SK-N-SH (cell line): ENCODE data around the gene TMEM117. TPM values are rescaled to one million over a fixed set of nuclear protein-coding genes. Genes with fewer than 3 reads are reported as not detected.

Source experiments
- CTCF ChIA-PET: fragments of 300-600, 350-600 bp; formaldehyde crosslinking; extraction: SDS; loops from one replicate; lab custom pipeline; 2021; lab: Yijun Ruan, JAX
- POLR2A ChIA-PET: fragments of 350-600 bp; sonication (Branson Sonifier 250); formaldehyde crosslinking; extraction: SDS; loops from one replicate; lab custom pipeline; 2020; ENCODE audit warnings: antibody characterized with exemption, inconsistent platforms; lab: Yijun Ruan, JAX
- DNase-seq: peaks from one replicate; pipeline ENCODE4 v3.0.0; 2012
- H2AFZ ChIP-seq: fragments of 200-600 bp; sonication (generic); 2 replicates; pipeline ENCODE4 v1.8.1; 2016; ENCODE audit warnings: antibody characterized with exemption, mild to moderate bottlenecking, low read depth
- H3F3A ChIP-seq: fragments of 200-600 bp; sonication (generic); replicated peaks from 2 replicates; pipeline ENCODE3; 2016; ENCODE audit warnings: antibody characterized with exemption, mild to moderate bottlenecking; ENCODE audit not compliant: insufficient read depth
- H3K27ac ChIP-seq, 2 experiments: fragments of 200-500 bp in 1 of 2; fragments of 200-600 bp in 1 of 2; sonication (Bioruptor generic) in 1 of 2; sonication (generic), shearing (Covaris generic) in 1 of 2; 2 replicates each; pipeline versions ENCODE4 v1.5.1 to v1.6.1; 2014 to 2016; ENCODE audit warnings: low read depth in 2 of 2, inconsistent platforms in 1 of 2, low read length in 1 of 2, mild to moderate bottlenecking in 1 of 2, mixed read lengths in 1 of 2
- H3K27me3 ChIP-seq: fragments of 200-600 bp; sonication (generic), shearing (Covaris generic); 2 replicates; pipeline ENCODE4 v1.6.1; 2016; ENCODE audit warnings: mixed run types; ENCODE audit not compliant: insufficient read depth
- H3K36me3 ChIP-seq, 2 experiments: fragments of 200-500 bp in 1 of 2; fragments of 200-600 bp in 1 of 2; sonication (Bioruptor generic) in 1 of 2; sonication (generic) in 1 of 2; replicated peaks in 1 of 2; 2 replicates each; pipeline versions ENCODE3 to v1.5.1; 2014 to 2016; ENCODE audit warnings: low read length in 1 of 2, mild to moderate bottlenecking in 1 of 2; ENCODE audit not compliant: insufficient read depth in 2 of 2, control insufficient read depth in 1 of 2
- H3K4me1 ChIP-seq, 2 experiments: fragments of 200-500 bp in 1 of 2; fragments of 200-600 bp in 1 of 2; sonication (Bioruptor generic) in 1 of 2; sonication (generic), shearing (Covaris generic) in 1 of 2; 2 replicates each; pipeline versions ENCODE4 v1.5.1 to v1.6.1; 2014 to 2016; ENCODE audit warnings: low read depth in 1 of 2, low read length in 1 of 2, mixed run types in 1 of 2; ENCODE audit not compliant: insufficient read depth in 2 of 2, control insufficient read depth in 1 of 2
- H3K4me2 ChIP-seq: fragments of 200-600 bp; sonication (generic), shearing (Covaris generic); 2 replicates; pipeline ENCODE4 v1.6.1; 2017; ENCODE audit warnings: mixed run types
- H3K4me3 ChIP-seq, 2 experiments: fragments of 200-500 bp in 1 of 2; fragments of 200-600 bp in 1 of 2; sonication (Bioruptor generic) in 1 of 2; sonication (generic), shearing (Covaris generic) in 1 of 2; 2 replicates each; pipeline versions ENCODE4 v1.5.1 to v1.8.1; 2014 to 2016; ENCODE audit warnings: low read depth in 2 of 2, inconsistent platforms in 1 of 2, low read length in 1 of 2, mild to moderate bottlenecking in 1 of 2, mixed read lengths in 1 of 2, moderate library complexity in 1 of 2
- H3K79me2 ChIP-seq: fragments of 200-600 bp; sonication (generic); 2 replicates; pipeline ENCODE4 v1.8.1; 2017; ENCODE audit warnings: mild to moderate bottlenecking; ENCODE audit not compliant: insufficient read depth
- H3K9ac ChIP-seq: fragments of 200-600 bp; sonication (generic); 2 replicates; pipeline ENCODE4 v1.6.1; 2017; ENCODE audit warnings: mixed run types
- H3K9me2 ChIP-seq: fragments of 200-600 bp; sonication (generic); 2 replicates; pipeline ENCODE4 v1.6.1; 2017; ENCODE audit warnings: mixed run types
- H3K9me3 ChIP-seq: fragments of 200-600 bp; sonication (generic); 2 replicates; pipeline ENCODE4 v1.6.1; 2017; ENCODE audit warnings: mixed run types, mild to moderate bottlenecking, moderate library complexity
- H4K20me1 ChIP-seq: fragments of 200-600 bp; sonication (generic); 2 replicates; pipeline ENCODE4 v1.6.1; 2017; ENCODE audit warnings: mild to moderate bottlenecking, mixed run types; ENCODE audit not compliant: insufficient read depth
- EP300 ChIP-seq, 2 experiments: IDR thresholded peaks; 2 replicates each; pipeline versions ENCODE4 v1.4.0 to v1.6.1; 2012; ENCODE audit warnings: borderline replicate concordance in 1 of 2, low read depth in 1 of 2, low read length in 1 of 2
- FOSL2 ChIP-seq: IDR thresholded peaks from 2 replicates; pipeline ENCODE4 v1.4.0; 2012; ENCODE audit warnings: low read depth, mild to moderate bottlenecking, moderate library complexity, borderline replicate concordance
- FOXJ3 ChIP-seq: sonication (generic); formaldehyde crosslinking; IDR thresholded peaks from 2 replicates; pipeline ENCODE4 v1.5.1; 2020; ENCODE audit warnings: mild to moderate bottlenecking, missing genetic modification reagents
- GABPA ChIP-seq: IDR thresholded peaks from 2 replicates; pipeline ENCODE4 v1.4.0; 2012; ENCODE audit warnings: low read depth, mild to moderate bottlenecking
- GATA2 ChIP-seq: sonication (generic); formaldehyde crosslinking; IDR thresholded peaks from 2 replicates; pipeline ENCODE4 v1.5.0; 2020; ENCODE audit warnings: mild to moderate bottlenecking, missing genetic modification reagents
- RAD21 ChIP-seq: IDR thresholded peaks from 2 replicates; pipeline ENCODE4 v1.6.1; 2012; ENCODE audit warnings: mild to moderate bottlenecking, low read length
- RFX5 ChIP-seq: IDR thresholded peaks from 2 replicates; pipeline ENCODE4 v1.6.1; 2012; ENCODE audit warnings: mild to moderate bottlenecking, improper control_type of control experiment, low read length
- SIN3A ChIP-seq: IDR thresholded peaks from 2 replicates; pipeline ENCODE4 v1.6.1; 2012; ENCODE audit warnings: low read depth, mild to moderate bottlenecking, low read length, moderate library complexity, borderline replicate concordance
- TAF1 ChIP-seq: IDR thresholded peaks from 2 replicates; pipeline ENCODE4 v1.6.1; 2012; ENCODE audit warnings: low read depth, mild to moderate bottlenecking, low read length, moderate library complexity, borderline replicate concordance
- YY1 ChIP-seq: IDR thresholded peaks from 2 replicates; pipeline ENCODE4 v1.4.0; 2012; ENCODE audit warnings: low read depth, mild to moderate bottlenecking
- WGBS: methylation state at CpG from one replicate; pipeline ENCODE4 v1.1.6; 2017; ENCODE audit warnings: low lambda C conversion rate; 5-methylcytosine and 5-hydroxymethylcytosine counted together
- polyA plus RNA-seq, 3 experiments: library from polyadenylated mRNA; depleted of rRNA; stranded (reverse); fragments of >200 nt; gene quantifications; 2 replicates each; pipeline ENCODE4 v1.2.3, GENCODE V29; 2012
- TF ChIP-seq, protein P1 (sequence below): IDR thresholded peaks from 2 replicates; pipeline ENCODE4 v1.4.0; 2012; ENCODE audit warnings: low read depth
- TF ChIP-seq, protein P2 (sequence below): fragments of 200-600 bp; sonication (generic); IDR thresholded peaks from 2 replicates; pipeline ENCODE4 v1.6.1; 2017; ENCODE audit warnings: antibody characterized with exemption, mild to moderate bottlenecking, moderate library complexity
- TF ChIP-seq, protein P3 (sequence below): IDR thresholded peaks from 2 replicates; pipeline ENCODE4; 2012
- TF ChIP-seq, protein P4 (sequence below): IDR thresholded peaks from 2 replicates; pipeline ENCODE4 v1.6.1; 2012; ENCODE audit warnings: mild to moderate bottlenecking, low read depth, low read length, moderate library complexity
- TF ChIP-seq, protein P5 (sequence below): IDR thresholded peaks from 2 replicates; pipeline ENCODE4 v1.4.0; 2012; ENCODE audit warnings: low read depth, borderline replicate concordance

The TMEM117 gene
- polyA plus RNA-seq, 1 of the 3 experiments (the other 2 are of a cell fraction) = 0.81 TPM

DNA sequence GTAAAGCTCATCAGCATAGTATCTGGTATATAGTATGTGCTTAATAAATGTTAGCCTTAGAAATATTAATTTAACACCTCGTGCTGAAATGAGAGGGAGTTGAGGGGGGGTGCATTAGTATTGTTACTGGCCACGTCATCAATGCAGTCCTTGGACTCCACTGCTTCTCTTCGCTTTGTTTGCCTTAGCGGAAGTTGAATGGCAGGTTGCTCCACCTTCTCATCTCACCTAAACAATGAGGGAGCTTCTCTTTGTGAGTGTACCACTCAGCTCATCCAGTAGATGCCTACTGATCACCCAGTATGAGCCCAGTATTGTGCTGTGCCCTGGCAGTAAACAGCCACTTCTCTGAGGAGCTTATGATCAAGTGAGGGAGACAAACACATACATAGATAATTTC is 4.5 kb downstream of the TMEM117 start:
- no peaks in the 10 kb centered on the region for H4K20me1 ChIP-seq
- no peaks in the 10 kb centered on the region for H3K9me3 ChIP-seq
- H3K27me3 ChIP-seq = no peaks in the 10 kb centered on the region
- H3F3A ChIP-seq = no peaks in the 10 kb centered on the region
- ChIA-PET CTCF (interaction anchor here (0.7 to 1.9 kb wide), 2 partner anchors 13 to 42 kb away, joined by 3 to 5 read pairs; no protein-coding TSS in a partner anchor), POLR2A (no interaction called here)
- no peak overlapping the region for H3K4me3 ChIP-seq
- DNase-seq = no peak
- peaks cover 0 to 9% of the 10 kb centered on the region in 2 experiments; a peak in 2 of 4 replicates for H3K4me1 ChIP-seq
- H3K4me2 ChIP-seq = no peak overlapping the region
- no peaks in the 10 kb centered on the region for H3K9me2 ChIP-seq
- H2AFZ ChIP-seq = no peak overlapping the region
- 78% methylated on average over 4 of the region's 4 CpGs for WGBS
- H3K9ac ChIP-seq = no peak overlapping the region
- H3K79me2 ChIP-seq = no peaks in the 10 kb centered on the region
- TF ChIP-seq FOSL2 = no peak
- TF ChIP-seq EP300 (IDR thresholded peaks at IDR 0.05; ENCODE audit: borderline replicate concordance in 1 of 2, low read depth in 1 of 2, low read length in 1 of 2) = no peak
- TF ChIP-seq GABPA = no peak
- TF ChIP-seq RAD21 = no peak
- no peak overlapping the region for H3K27ac ChIP-seq
- H3K36me3 ChIP-seq = no peaks in the 10 kb centered on the region

DNA sequence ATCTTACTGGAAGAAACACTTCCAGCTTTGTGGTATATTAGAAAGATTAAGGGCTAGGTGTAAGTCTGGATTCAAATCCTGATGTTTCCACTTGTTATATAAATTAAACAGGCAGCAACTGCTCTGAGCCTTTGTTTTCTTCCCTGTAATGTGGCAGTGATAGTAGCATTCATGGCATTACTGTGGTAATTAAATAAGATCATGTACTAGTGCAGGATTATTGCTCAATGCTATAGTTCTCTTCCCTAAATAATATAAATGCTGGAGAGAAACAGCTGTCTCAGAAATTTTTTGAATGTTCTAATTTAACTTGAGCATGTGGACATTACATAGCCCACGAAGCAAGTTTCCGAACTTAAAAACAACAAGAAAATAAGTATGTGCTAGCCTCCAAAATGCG is 5.4 kb downstream of the TMEM117 start:
- H2AFZ ChIP-seq = no peak overlapping the region
- no peak overlapping the region for H3K4me3 ChIP-seq
- peaks cover 0 to 9% of the 10 kb centered on the region in 2 experiments; a peak in 2 of 4 replicates for H3K4me1 ChIP-seq
- ChIA-PET CTCF (interaction anchor here (1.0 to 1.9 kb wide), 2 partner anchors 41 to 1887 kb away, joined by 3 to 5 read pairs; no protein-coding TSS in a partner anchor), POLR2A (no interaction called here)
- H3K9ac ChIP-seq = no peak overlapping the region
- no peaks in the 10 kb centered on the region for H4K20me1 ChIP-seq
- no peaks in the 10 kb centered on the region for H3F3A ChIP-seq
- H3K36me3 ChIP-seq = no peaks in the 10 kb centered on the region
- H3K9me3 ChIP-seq = no peaks in the 10 kb centered on the region
- no peaks in the 10 kb centered on the region for H3K79me2 ChIP-seq
- DNase-seq = no peak
- H3K9me2 ChIP-seq = no peaks in the 10 kb centered on the region
- 86% methylated on average over 3 of the region's 3 CpGs for WGBS
- TF ChIP-seq GABPA = no peak
- no peak for TF ChIP-seq RAD21
- no peak for TF ChIP-seq YY1
- TF ChIP-seq, protein P1, sequence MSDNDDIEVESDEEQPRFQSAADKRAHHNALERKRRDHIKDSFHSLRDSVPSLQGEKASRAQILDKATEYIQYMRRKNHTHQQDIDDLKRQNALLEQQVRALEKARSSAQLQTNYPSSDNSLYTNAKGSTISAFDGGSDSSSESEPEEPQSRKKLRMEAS = no peak
- no peak for TF ChIP-seq SIN3A
- no peak for TF ChIP-seq EP300 (IDR thresholded peaks at IDR 0.05; ENCODE audit: borderline replicate concordance in 1 of 2, low read depth in 1 of 2, low read length in 1 of 2)
- TF ChIP-seq TAF1 = no peak
- TF ChIP-seq FOSL2 = no peak
- TF ChIP-seq GATA2 (CRISPR knock-in tag) = no peak
- TF ChIP-seq, protein P2, sequence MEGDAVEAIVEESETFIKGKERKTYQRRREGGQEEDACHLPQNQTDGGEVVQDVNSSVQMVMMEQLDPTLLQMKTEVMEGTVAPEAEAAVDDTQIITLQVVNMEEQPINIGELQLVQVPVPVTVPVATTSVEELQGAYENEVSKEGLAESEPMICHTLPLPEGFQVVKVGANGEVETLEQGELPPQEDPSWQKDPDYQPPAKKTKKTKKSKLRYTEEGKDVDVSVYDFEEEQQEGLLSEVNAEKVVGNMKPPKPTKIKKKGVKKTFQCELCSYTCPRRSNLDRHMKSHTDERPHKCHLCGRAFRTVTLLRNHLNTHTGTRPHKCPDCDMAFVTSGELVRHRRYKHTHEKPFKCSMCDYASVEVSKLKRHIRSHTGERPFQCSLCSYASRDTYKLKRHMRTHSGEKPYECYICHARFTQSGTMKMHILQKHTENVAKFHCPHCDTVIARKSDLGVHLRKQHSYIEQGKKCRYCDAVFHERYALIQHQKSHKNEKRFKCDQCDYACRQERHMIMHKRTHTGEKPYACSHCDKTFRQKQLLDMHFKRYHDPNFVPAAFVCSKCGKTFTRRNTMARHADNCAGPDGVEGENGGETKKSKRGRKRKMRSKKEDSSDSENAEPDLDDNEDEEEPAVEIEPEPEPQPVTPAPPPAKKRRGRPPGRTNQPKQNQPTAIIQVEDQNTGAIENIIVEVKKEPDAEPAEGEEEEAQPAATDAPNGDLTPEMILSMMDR = no peak
- no peak for TF ChIP-seq FOXJ3 (CRISPR knock-in tag)
- TF ChIP-seq, protein P3, sequence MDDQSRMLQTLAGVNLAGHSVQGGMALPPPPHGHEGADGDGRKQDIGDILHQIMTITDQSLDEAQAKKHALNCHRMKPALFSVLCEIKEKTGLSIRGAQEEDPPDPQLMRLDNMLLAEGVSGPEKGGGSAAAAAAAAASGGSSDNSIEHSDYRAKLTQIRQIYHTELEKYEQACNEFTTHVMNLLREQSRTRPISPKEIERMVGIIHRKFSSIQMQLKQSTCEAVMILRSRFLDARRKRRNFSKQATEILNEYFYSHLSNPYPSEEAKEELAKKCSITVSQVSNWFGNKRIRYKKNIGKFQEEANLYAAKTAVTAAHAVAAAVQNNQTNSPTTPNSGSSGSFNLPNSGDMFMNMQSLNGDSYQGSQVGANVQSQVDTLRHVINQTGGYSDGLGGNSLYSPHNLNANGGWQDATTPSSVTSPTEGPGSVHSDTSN = no peak
- TF ChIP-seq, protein P4, sequence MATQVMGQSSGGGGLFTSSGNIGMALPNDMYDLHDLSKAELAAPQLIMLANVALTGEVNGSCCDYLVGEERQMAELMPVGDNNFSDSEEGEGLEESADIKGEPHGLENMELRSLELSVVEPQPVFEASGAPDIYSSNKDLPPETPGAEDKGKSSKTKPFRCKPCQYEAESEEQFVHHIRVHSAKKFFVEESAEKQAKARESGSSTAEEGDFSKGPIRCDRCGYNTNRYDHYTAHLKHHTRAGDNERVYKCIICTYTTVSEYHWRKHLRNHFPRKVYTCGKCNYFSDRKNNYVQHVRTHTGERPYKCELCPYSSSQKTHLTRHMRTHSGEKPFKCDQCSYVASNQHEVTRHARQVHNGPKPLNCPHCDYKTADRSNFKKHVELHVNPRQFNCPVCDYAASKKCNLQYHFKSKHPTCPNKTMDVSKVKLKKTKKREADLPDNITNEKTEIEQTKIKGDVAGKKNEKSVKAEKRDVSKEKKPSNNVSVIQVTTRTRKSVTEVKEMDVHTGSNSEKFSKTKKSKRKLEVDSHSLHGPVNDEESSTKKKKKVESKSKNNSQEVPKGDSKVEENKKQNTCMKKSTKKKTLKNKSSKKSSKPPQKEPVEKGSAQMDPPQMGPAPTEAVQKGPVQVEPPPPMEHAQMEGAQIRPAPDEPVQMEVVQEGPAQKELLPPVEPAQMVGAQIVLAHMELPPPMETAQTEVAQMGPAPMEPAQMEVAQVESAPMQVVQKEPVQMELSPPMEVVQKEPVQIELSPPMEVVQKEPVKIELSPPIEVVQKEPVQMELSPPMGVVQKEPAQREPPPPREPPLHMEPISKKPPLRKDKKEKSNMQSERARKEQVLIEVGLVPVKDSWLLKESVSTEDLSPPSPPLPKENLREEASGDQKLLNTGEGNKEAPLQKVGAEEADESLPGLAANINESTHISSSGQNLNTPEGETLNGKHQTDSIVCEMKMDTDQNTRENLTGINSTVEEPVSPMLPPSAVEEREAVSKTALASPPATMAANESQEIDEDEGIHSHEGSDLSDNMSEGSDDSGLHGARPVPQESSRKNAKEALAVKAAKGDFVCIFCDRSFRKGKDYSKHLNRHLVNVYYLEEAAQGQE = no peak
- TF ChIP-seq RFX5 = no peak
- TF ChIP-seq, protein P5, sequence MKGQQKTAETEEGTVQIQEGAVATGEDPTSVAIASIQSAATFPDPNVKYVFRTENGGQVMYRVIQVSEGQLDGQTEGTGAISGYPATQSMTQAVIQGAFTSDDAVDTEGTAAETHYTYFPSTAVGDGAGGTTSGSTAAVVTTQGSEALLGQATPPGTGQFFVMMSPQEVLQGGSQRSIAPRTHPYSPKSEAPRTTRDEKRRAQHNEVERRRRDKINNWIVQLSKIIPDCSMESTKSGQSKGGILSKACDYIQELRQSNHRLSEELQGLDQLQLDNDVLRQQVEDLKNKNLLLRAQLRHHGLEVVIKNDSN = no peak
- no peak overlapping the region for H3K4me2 ChIP-seq
- no peak overlapping the region for H3K27ac ChIP-seq
- H3K27me3 ChIP-seq = no peaks in the 10 kb centered on the region
